GM12872 (cell line): ENCODE data around the gene CACNA1D.

Experiments used
- CTCF ChIP-seq: IDR thresholded peaks from 3 replicates; pipeline ENCODE4 v1.5.1; 2011; ENCODE audit warnings: low read depth, mild to moderate bottlenecking, low read length, moderate library complexity; ENCODE audit not compliant: insufficient read depth

Gene CACNA1D

GRCh38 chr3:53749448-53749847, 255.0 kb downstream of the CACNA1D start:
- no peak for TF ChIP-seq CTCF

- TF ChIP-seq CTCF: no peak
These were observed 256.1 kb downstream of the CACNA1D start for GRCh38 chr3:53750253-53751210.

GRCh38 chr3:53753518-53754183, 259.2 kb downstream of the CACNA1D start:
- TF ChIP-seq CTCF: no peak

GRCh38 chr3:53754325-53754724, 259.9 kb downstream of the CACNA1D start:
- TF ChIP-seq CTCF: no peak

GRCh38 chr3:53758846-53759245, 264.4 kb downstream of the CACNA1D start:
- TF ChIP-seq CTCF: no peak

- no peak for TF ChIP-seq CTCF
These were observed 268.9 kb downstream of the CACNA1D start for GRCh38 chr3:53763353-53763752.

- TF ChIP-seq CTCF: no peak
These were observed 269.8 kb downstream of the CACNA1D start for GRCh38 chr3:53764026-53764775.
